GM18909 (cell line): ENCODE data around the gene GPC4.

Experiments used
- ATAC-seq: cut with Tn5 transposase; IDR thresholded peaks from one replicate; pipeline ENCODE4 v1.9.1; 2021; ENCODE audit warnings: mild to moderate bottlenecking; ENCODE audit not compliant: unreplicated experiment, poor library complexity

The GPC4 gene

GRCh38 chrX:133250184-133251100, 164.8 kb downstream of the GPC4 start:
- ATAC-seq: no peak
